ENCODE measurements around the gene NKD2.

DNA sequence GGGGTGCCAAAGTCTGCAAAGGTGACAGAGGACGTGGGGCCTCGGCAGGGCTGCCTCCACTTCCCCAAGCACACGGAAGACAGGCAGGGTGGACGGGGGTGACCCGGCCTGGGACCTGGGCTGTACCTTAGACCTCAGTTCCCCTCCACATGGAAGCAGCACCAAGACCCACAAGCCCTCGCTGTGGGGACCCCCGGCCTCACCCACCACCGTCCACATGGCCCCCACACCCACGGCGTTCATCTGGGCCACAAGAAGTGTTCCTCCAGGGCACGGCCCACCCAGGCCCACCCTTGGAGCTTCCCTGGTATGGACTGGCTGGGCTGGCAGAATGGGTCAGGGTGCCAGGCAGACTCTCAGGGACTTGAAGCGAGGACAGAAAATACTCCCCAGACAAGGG, 45.8 kb upstream of the NKD2 start:
- no peak for TF ChIP-seq JUNB (IDR thresholded peaks at IDR 0.05)
- TF ChIP-seq, protein P1, sequence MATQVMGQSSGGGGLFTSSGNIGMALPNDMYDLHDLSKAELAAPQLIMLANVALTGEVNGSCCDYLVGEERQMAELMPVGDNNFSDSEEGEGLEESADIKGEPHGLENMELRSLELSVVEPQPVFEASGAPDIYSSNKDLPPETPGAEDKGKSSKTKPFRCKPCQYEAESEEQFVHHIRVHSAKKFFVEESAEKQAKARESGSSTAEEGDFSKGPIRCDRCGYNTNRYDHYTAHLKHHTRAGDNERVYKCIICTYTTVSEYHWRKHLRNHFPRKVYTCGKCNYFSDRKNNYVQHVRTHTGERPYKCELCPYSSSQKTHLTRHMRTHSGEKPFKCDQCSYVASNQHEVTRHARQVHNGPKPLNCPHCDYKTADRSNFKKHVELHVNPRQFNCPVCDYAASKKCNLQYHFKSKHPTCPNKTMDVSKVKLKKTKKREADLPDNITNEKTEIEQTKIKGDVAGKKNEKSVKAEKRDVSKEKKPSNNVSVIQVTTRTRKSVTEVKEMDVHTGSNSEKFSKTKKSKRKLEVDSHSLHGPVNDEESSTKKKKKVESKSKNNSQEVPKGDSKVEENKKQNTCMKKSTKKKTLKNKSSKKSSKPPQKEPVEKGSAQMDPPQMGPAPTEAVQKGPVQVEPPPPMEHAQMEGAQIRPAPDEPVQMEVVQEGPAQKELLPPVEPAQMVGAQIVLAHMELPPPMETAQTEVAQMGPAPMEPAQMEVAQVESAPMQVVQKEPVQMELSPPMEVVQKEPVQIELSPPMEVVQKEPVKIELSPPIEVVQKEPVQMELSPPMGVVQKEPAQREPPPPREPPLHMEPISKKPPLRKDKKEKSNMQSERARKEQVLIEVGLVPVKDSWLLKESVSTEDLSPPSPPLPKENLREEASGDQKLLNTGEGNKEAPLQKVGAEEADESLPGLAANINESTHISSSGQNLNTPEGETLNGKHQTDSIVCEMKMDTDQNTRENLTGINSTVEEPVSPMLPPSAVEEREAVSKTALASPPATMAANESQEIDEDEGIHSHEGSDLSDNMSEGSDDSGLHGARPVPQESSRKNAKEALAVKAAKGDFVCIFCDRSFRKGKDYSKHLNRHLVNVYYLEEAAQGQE (IDR thresholded peaks at IDR 0.05), result no peak
- no peak for TF ChIP-seq RAD21 (conservative IDR thresholded peaks at IDR 0.05 in 1 of 2, IDR thresholded peaks at IDR 0.05 in 1 of 2)
- TF ChIP-seq, protein P2, sequence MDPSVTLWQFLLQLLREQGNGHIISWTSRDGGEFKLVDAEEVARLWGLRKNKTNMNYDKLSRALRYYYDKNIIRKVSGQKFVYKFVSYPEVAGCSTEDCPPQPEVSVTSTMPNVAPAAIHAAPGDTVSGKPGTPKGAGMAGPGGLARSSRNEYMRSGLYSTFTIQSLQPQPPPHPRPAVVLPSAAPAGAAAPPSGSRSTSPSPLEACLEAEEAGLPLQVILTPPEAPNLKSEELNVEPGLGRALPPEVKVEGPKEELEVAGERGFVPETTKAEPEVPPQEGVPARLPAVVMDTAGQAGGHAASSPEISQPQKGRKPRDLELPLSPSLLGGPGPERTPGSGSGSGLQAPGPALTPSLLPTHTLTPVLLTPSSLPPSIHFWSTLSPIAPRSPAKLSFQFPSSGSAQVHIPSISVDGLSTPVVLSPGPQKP (IDR thresholded peaks at IDR 0.05; ENCODE audit: low read depth, low read length), result no peak
- TF ChIP-seq, protein P3, sequence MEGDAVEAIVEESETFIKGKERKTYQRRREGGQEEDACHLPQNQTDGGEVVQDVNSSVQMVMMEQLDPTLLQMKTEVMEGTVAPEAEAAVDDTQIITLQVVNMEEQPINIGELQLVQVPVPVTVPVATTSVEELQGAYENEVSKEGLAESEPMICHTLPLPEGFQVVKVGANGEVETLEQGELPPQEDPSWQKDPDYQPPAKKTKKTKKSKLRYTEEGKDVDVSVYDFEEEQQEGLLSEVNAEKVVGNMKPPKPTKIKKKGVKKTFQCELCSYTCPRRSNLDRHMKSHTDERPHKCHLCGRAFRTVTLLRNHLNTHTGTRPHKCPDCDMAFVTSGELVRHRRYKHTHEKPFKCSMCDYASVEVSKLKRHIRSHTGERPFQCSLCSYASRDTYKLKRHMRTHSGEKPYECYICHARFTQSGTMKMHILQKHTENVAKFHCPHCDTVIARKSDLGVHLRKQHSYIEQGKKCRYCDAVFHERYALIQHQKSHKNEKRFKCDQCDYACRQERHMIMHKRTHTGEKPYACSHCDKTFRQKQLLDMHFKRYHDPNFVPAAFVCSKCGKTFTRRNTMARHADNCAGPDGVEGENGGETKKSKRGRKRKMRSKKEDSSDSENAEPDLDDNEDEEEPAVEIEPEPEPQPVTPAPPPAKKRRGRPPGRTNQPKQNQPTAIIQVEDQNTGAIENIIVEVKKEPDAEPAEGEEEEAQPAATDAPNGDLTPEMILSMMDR (IDR thresholded peaks at IDR 0.05), result no peak
- no peak for TF ChIP-seq PHF8 (IDR thresholded peaks at IDR 0.05; ENCODE audit: borderline replicate concordance, low read depth)
- TF ChIP-seq EP300 (IDR thresholded peaks at IDR 0.05), result no peak
- no peak for TF ChIP-seq RARB (CRISPR knock-in tag; IDR thresholded peaks at IDR 0.05)
- no peak for TF ChIP-seq CHD4 (IDR thresholded peaks at IDR 0.05; ENCODE audit: borderline replicate concordance)
- no peak for TF ChIP-seq NPAS2 (CRISPR knock-in tag; IDR thresholded peaks at IDR 0.05; ENCODE audit: borderline replicate concordance)
- TF ChIP-seq, protein P4, sequence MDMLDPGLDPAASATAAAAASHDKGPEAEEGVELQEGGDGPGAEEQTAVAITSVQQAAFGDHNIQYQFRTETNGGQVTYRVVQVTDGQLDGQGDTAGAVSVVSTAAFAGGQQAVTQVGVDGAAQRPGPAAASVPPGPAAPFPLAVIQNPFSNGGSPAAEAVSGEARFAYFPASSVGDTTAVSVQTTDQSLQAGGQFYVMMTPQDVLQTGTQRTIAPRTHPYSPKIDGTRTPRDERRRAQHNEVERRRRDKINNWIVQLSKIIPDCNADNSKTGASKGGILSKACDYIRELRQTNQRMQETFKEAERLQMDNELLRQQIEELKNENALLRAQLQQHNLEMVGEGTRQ (IDR thresholded peaks at IDR 0.05), result no peak
- no peak for TF ChIP-seq SMC3 (IDR thresholded peaks at IDR 0.05)
- TF ChIP-seq POLR2A (IDR thresholded peaks at IDR 0.05; ENCODE audit: low read length), result no peak

All from A549 (cell line).